ENCODE data around the gene EIPR1. TPM values are rescaled to one million over a fixed set of nuclear protein-coding genes. Genes with fewer than 3 reads are reported as not detected.

The EIPR1 gene
- total and polyA plus RNA-seq, 2 of the 13 experiments (the other 11 are each of a cell fraction or from before 2014, with no cell fraction given) = 70.0 to 96.3 TPM

DNA sequence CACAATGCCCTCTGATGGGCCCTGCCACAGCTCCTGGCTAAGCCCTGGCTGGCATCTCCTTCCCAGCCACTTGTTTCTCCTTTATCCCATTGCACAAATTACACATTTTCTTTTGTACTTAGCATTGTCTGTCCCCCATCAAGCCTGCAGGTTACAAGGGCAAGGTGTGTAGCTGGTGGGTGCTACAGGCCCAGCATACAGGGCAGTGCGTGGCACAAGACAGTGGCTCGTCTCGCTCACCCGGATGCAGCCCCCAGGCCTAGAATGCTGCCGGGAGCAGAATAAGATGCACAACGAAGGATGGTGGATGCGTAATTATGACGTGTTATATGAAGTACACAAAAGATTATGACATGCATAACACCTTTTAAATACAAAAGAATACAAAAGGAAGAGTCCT lies 87.6 kb downstream of the EIPR1 start:
- Histone ChIP-seq H3K79me2 (ENCODE audit: insufficient read depth, low read length) (peaks cover 3% of the 10 kb centered on the region), H3K27ac (ENCODE audit: extremely low read length, insufficient read depth, low read length) (no peak overlapping the region), H3K4me3 (replicated peaks in 1 of 3; ENCODE audit: insufficient read depth in 1 of 3, low read depth in 2 of 3, low read length in 3 of 3) (no peak overlapping the region), H3K9me3 (ENCODE audit: low read length) (no peaks in the 10 kb centered on the region), H3K36me3 (replicated peaks in 1 of 2; ENCODE audit: control insufficient read depth in 1 of 2, insufficient read depth in 2 of 2, low read length in 2 of 2) (peaks cover 3 to 5% of the 10 kb centered on the region in 2 experiments; a peak in 3 of 5 replicates), H3K4me2 (ENCODE audit: low read depth, low read length) (no peak overlapping the region), H3K4me1 (ENCODE audit: insufficient read depth, low read length) (peaks cover 13% of the 10 kb centered on the region), H4K20me1 (ENCODE audit: insufficient read depth, low read length) (peaks cover 30% of the 10 kb centered on the region), H3K9ac (ENCODE audit: insufficient read depth, low read depth, low read length) (no peak overlapping the region), H3K27me3 (ENCODE audit: control insufficient read depth in 1 of 2, insufficient read depth in 2 of 2, low read length in 2 of 2) (no peaks in the 10 kb centered on the region), H2AFZ (ENCODE audit: low read length) (no peak overlapping the region)
- POLR2A ChIA-PET = no interaction called here
- WGBS (ENCODE audit: low lambda C conversion rate) = 98% methylated on average over 8 of the region's 8 CpGs
- TF ChIP-seq, protein P1, sequence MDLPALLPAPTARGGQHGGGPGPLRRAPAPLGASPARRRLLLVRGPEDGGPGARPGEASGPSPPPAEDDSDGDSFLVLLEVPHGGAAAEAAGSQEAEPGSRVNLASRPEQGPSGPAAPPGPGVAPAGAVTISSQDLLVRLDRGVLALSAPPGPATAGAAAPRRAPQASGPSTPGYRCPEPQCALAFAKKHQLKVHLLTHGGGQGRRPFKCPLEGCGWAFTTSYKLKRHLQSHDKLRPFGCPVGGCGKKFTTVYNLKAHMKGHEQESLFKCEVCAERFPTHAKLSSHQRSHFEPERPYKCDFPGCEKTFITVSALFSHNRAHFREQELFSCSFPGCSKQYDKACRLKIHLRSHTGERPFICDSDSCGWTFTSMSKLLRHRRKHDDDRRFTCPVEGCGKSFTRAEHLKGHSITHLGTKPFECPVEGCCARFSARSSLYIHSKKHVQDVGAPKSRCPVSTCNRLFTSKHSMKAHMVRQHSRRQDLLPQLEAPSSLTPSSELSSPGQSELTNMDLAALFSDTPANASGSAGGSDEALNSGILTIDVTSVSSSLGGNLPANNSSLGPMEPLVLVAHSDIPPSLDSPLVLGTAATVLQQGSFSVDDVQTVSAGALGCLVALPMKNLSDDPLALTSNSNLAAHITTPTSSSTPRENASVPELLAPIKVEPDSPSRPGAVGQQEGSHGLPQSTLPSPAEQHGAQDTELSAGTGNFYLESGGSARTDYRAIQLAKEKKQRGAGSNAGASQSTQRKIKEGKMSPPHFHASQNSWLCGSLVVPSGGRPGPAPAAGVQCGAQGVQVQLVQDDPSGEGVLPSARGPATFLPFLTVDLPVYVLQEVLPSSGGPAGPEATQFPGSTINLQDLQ (CRISPR knock-in tag; IDR thresholded peaks at IDR 0.05) = no peak
- TF ChIP-seq ZNF569 (CRISPR knock-in tag; IDR thresholded peaks at IDR 0.05; ENCODE audit: borderline replicate concordance) = no peak
- no peak for TF ChIP-seq ZNF225 (CRISPR knock-in tag; IDR thresholded peaks at IDR 0.05)
- no peak for TF ChIP-seq TARDBP (CRISPR knock-in tag; IDR thresholded peaks at IDR 0.05)
- no peak for TF ChIP-seq HNRNPLL (IDR thresholded peaks at IDR 0.05; ENCODE audit: low read depth, low read length, poor library complexity, severe bottlenecking)
- no peak for TF ChIP-seq JDP2 (CRISPR knock-in tag; IDR thresholded peaks at IDR 0.05; ENCODE audit: borderline replicate concordance)
- TF ChIP-seq NBN (conservative IDR thresholded peaks at IDR 0.05) = no peak
- TF ChIP-seq, protein P2, sequence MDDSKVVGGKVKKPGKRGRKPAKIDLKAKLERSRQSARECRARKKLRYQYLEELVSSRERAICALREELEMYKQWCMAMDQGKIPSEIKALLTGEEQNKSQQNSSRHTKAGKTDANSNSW (CRISPR knock-in tag; IDR thresholded peaks at IDR 0.05; ENCODE audit: borderline replicate concordance) = no peak
- FAIRE-seq = no peak
- in situ Hi-C loops (cut with HindIII; ENCODE audit: extremely low pct_ligation_motif_present, low pct_unique_long_range_greater_than_20kb) (no loop called here), intact Hi-C loops (cut with micrococcal nuclease; ENCODE audit: unreplicated experiment) (no loop called here)
- no TSS peak for BruUV-seq (replicated peaks)
- no peak for DNase-seq (ENCODE audit: low spot score)
- ATAC-seq = no peak
- CTCF ChIA-PET (ENCODE audit: low intra/inter-chr PET ratio, low total read pairs) = no interaction called here

Measured in HepG2 (cell line).